Tibial nerve (tissue), 4 donors: ENCODE results near the gene M1AP.
"Not testable (repeated sequence)": the region's sequence is repeated elsewhere in the genome, so short reads cannot be mapped to it uniquely, and the experiment has no call there.

Experiments used
- EP300 ChIP-seq, 2 donors: sonication (generic); formaldehyde crosslinking; IDR thresholded peaks; one replicate each; pipeline ENCODE4 v1.6.1; 2017; ENCODE audit warnings: antibody characterized with exemption in 2 of 2, mild to moderate bottlenecking in 1 of 2
- TF ChIP-seq, protein P1 (sequence below), 5 experiments: fragments of 200-600 bp in 3 of 5; fragments of 450-650 bp in 2 of 5; sonication (generic) in 3 of 5; IDR thresholded peaks; one replicate each; pipeline ENCODE4 v1.5.1; 2016 to 2019; ENCODE audit warnings: antibody characterized with exemption in 5 of 5, mild to moderate bottlenecking in 3 of 5, moderate library complexity in 2 of 5

DNA sequence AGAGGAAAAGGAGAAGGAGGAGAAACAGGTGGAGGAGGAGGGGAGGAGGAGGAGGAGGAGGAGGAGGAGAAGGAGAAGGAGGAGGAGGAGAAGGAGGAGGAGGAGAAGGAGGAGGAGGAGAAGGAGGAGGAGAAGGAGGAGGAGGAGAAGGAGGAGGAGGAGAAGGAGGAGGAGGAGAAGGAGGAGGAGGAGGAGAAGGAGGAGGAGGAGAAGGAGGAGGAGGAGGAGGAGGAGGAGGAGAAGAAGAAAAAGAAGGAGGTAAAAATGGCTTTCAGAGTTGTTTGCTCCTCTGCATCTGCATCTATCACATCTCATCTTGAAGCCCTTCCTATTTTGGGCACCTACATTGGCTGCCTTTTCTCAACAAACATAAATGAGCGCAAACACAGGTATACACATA lies 87.1 kb downstream of the M1AP start:
- TF ChIP-seq, protein P1, sequence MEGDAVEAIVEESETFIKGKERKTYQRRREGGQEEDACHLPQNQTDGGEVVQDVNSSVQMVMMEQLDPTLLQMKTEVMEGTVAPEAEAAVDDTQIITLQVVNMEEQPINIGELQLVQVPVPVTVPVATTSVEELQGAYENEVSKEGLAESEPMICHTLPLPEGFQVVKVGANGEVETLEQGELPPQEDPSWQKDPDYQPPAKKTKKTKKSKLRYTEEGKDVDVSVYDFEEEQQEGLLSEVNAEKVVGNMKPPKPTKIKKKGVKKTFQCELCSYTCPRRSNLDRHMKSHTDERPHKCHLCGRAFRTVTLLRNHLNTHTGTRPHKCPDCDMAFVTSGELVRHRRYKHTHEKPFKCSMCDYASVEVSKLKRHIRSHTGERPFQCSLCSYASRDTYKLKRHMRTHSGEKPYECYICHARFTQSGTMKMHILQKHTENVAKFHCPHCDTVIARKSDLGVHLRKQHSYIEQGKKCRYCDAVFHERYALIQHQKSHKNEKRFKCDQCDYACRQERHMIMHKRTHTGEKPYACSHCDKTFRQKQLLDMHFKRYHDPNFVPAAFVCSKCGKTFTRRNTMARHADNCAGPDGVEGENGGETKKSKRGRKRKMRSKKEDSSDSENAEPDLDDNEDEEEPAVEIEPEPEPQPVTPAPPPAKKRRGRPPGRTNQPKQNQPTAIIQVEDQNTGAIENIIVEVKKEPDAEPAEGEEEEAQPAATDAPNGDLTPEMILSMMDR (IDR thresholded peaks at IDR 0.05): not testable (repeated sequence)
- TF ChIP-seq EP300 (IDR thresholded peaks at IDR 0.05): not testable (repeated sequence)
